ENCODE measurements around the gene STK11. TPM values are rescaled to one million over a fixed set of nuclear protein-coding genes. Genes with fewer than 3 reads are reported as not detected.
"Not testable (repeated sequence)": the region's sequence is repeated elsewhere in the genome, so short reads cannot be mapped to it uniquely, and the experiment has no call there.

Gene STK11
- total RNA-seq, 4 donors from 2014 or later, result 52.5 to 91.2 (median 68.7) TPM

- peaks cover 5 to 81% (median 49%) of the 10 kb centered on the region in 4 donors for H3K4me1 ChIP-seq
- no peaks in the 10 kb centered on the region for H3K27me3 ChIP-seq
- WGBS, 2 donors, result 18 to 25% methylated on average over 10 to 18 of the region's 31 CpGs
- no peak for DNase-seq (ENCODE audit: low spot score in 2 of 2)
- TF ChIP-seq POLR2A (IDR thresholded peaks at IDR 0.05) (no peak), EP300 (IDR thresholded peaks at IDR 0.05) (peak in 1 of 2 donors; percentile 32)
- peak overlapping the region in 3 of 4 donors; percentile 9 to 19 (median 14) for H3K4me3 ChIP-seq
- peak overlapping the region; percentile 90 to 99 (median 99) for H3K27ac ChIP-seq
- H3K36me3 ChIP-seq, result peaks cover 0 to 3% (median 0%) of the 10 kb centered on the region in 3 donors
- no peaks in the 10 kb centered on the region for H3K9me3 ChIP-seq
Observed at GRCh38 chr19:1244693-1245451, 39.3 kb downstream of the STK11 start.

- H3K36me3 ChIP-seq, result peaks cover 0 to 3% (median 0%) of the 10 kb centered on the region in 3 donors
- no peak for DNase-seq (ENCODE audit: low spot score in 2 of 2)
- H3K27ac ChIP-seq, result peak overlapping the region; percentile 90 to 99 (median 99)
- H3K9me3 ChIP-seq, result no peaks in the 10 kb centered on the region
- TF ChIP-seq POLR2A (IDR thresholded peaks at IDR 0.05) (no peak), EP300 (IDR thresholded peaks at IDR 0.05) (peak; percentile 38 to 65), CTCF (IDR thresholded peaks at IDR 0.05) (no peak)
- H3K27me3 ChIP-seq, result no peaks in the 10 kb centered on the region
- H3K4me3 ChIP-seq, result peak overlapping the region in 1 of 4 donors; percentile 9
- WGBS, 2 donors, result 40 to 61% methylated on average over 12 to 24 of the region's 26 CpGs
- H3K4me1 ChIP-seq, result peaks cover 3 to 74% (median 45%) of the 10 kb centered on the region in 4 donors
Observed at GRCh38 chr19:1245494-1246264, 40.1 kb downstream of the STK11 start.

- H3K27me3 ChIP-seq; DNase-seq (ENCODE audit: low spot score in 2 of 2); H3K9me3 ChIP-seq; H3K4me3 ChIP-seq; H3K36me3 ChIP-seq: not testable (repeated sequence)
- peak overlapping the region; percentile 90 to 99 (median 99) for H3K27ac ChIP-seq
- 73 to 80% methylated on average over 26 of the region's 27 CpGs for WGBS, 2 donors
- H3K4me1 ChIP-seq, result peaks cover 0 to 74% (median 41%) of the 10 kb centered on the region in 4 donors
Observed at GRCh38 chr19:1246265-1247087, 40.9 kb downstream of the STK11 start.

- Histone ChIP-seq H3K4me1 (peaks cover 0 to 76% (median 44%) of the 10 kb centered on the region in 4 donors), H3K9me3 (no peaks in the 10 kb centered on the region), H3K27ac (peak overlapping the region; percentile 98 to 99 (median 99)), H3K36me3 (peaks cover 0 to 3% (median 0%) of the 10 kb centered on the region in 3 donors), H3K4me3 (peak overlapping the region; percentile 49 to 99 (median 92)), H3K27me3 (no peaks in the 10 kb centered on the region)
- no peak for DNase-seq (ENCODE audit: low spot score in 2 of 2)
- TF ChIP-seq POLR2A (IDR thresholded peaks at IDR 0.05) (no peak), CTCF (IDR thresholded peaks at IDR 0.05) (no peak), EP300 (IDR thresholded peaks at IDR 0.05) (no peak)
- 76 to 94% methylated on average over 6 to 8 of the region's 8 CpGs for WGBS, 2 donors
Observed at GRCh38 chr19:1247748-1248138, 42.2 kb downstream of the STK11 start.

DNA sequence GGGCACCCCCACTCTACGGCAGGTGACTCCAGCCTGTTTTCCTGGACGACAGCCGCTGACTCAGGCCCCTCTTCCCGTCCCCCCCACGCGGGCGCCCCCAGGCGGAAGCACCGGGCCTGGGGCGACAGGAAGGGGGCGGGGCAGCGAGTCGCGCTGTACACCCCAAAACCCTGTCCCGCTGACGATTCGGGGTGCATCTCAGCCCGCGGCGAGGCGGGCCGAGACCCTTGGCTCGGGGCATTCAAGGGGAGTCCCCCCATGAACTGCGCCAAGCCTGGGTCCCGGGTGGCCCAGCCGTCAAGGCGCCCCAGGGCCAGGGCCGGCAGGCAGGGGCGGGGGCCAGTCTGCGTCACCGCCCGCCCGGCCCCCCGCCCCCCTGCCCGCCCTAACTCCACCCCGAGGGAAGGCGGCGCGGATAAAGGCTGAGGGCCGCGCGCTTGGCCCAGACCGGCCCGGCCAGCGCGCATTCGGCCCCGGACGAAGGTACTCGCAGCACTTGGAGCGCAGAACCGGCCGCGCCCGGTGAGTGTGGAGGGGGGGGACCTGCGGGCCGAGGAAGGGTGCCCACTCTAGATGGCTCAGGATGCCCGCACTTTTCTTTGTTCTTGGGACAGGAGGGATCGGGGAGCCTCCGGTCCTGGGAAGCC lies 42.7 kb downstream of the STK11 start, which contains the start of gene MIDN:
Gene MIDN, plus strand, starts transcription at position 445 of the 647 bp plus-strand sequence. CDS start 1,714 bp downstream, outside the sequence.
- TF ChIP-seq CTCF (IDR thresholded peaks at IDR 0.05) (peak in 1 of 5 experiments; percentile 15), POLR2A (IDR thresholded peaks at IDR 0.05) (peak; percentile 72 to 87), EP300 (IDR thresholded peaks at IDR 0.05) (peak; percentile 29 to 92)
- Histone ChIP-seq H3K4me1 (peaks cover 0 to 76% (median 47%) of the 10 kb centered on the region in 4 donors), H3K36me3 (peaks cover 0 to 3% (median 0%) of the 10 kb centered on the region in 3 donors), H3K4me3 (peak within 1 kb of the TSS; percentile 69 to 99 (median 92)), H3K27ac (peak within 1 kb of the TSS; percentile 98 to 99 (median 99)), H3K27me3 (no peaks in the 10 kb centered on the region), H3K9me3 (no peaks in the 10 kb centered on the region)
- peak in 1 of 2 donors; percentile 66 for DNase-seq (ENCODE audit: low spot score in 2 of 2)
- WGBS, 2 donors, result 0 to 12% methylated on average over 1 to 21 of the region's 60 CpGs
